Ovary (tissue), 3 donors: ENCODE measurements around the gene MAS1L.

Experiments
- EP300 ChIP-seq: sonication (generic); formaldehyde crosslinking; IDR thresholded peaks from one replicate; pipeline ENCODE4 v1.6.1; 2017; ENCODE audit warnings: antibody characterized with exemption
- TF ChIP-seq, protein P1 (sequence below), 3 donors: fragments of 450-650 bp in 2 of 3; fragments of 200-600 bp in 1 of 3; IDR thresholded peaks; one replicate each; pipeline versions ENCODE4 v1.5.1 to v1.8.0; 2016 to 2022; ENCODE audit warnings: antibody characterized with exemption in 3 of 3, mild to moderate bottlenecking in 1 of 3
- donor health status: DM: no; HTN: no; CAD: no.

GRCh38 chr6:29522227-29522626 lies 34.5 kb upstream of the MAS1L start:
- TF ChIP-seq, protein P1, sequence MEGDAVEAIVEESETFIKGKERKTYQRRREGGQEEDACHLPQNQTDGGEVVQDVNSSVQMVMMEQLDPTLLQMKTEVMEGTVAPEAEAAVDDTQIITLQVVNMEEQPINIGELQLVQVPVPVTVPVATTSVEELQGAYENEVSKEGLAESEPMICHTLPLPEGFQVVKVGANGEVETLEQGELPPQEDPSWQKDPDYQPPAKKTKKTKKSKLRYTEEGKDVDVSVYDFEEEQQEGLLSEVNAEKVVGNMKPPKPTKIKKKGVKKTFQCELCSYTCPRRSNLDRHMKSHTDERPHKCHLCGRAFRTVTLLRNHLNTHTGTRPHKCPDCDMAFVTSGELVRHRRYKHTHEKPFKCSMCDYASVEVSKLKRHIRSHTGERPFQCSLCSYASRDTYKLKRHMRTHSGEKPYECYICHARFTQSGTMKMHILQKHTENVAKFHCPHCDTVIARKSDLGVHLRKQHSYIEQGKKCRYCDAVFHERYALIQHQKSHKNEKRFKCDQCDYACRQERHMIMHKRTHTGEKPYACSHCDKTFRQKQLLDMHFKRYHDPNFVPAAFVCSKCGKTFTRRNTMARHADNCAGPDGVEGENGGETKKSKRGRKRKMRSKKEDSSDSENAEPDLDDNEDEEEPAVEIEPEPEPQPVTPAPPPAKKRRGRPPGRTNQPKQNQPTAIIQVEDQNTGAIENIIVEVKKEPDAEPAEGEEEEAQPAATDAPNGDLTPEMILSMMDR (IDR thresholded peaks at IDR 0.05): no peak
- TF ChIP-seq EP300: no peak
